H1 (cell line): Measurements from ENCODE around the gene CMTR1. TPM values are rescaled to one million over a fixed set of nuclear protein-coding genes. Genes with fewer than 3 reads are reported as not detected.

ENCODE experiments used
- CTCF ChIA-PET: fragments of 300-600 bp; sonication (Branson Sonifier 250); formaldehyde crosslinking; loops from one replicate; lab custom pipeline; 2021; ENCODE audit not compliant: partially characterized antibody; lab: Charles Lee
- POLR2A ChIA-PET: fragments of 300-600 bp; sonication (Branson Sonifier 250); formaldehyde crosslinking; loops from one replicate; lab custom pipeline; 2021; ENCODE audit warnings: inconsistent platforms; ENCODE audit not compliant: partially characterized antibody; lab: Charles Lee
- DNase-seq, 2 experiments: peaks; one replicate each; pipeline versions ENCODE4 v3.0.0 to v3.0.0-alpha.2; 2010 to 2022; ENCODE audit warnings: low spot score in 2 of 2, low read depth in 1 of 2, mixed read lengths in 1 of 2
- FAIRE-seq: peaks from 2 replicates; lab custom pipeline; 2011; peaks lifted over from hg19 to GRCh38; lab: Jason Lieb, UNC
- H2AFZ ChIP-seq: 2 replicates; pipeline ENCODE4 v1.8.1; 2012; ENCODE audit warnings: low read length, inconsistent platforms
- H2AK5ac ChIP-seq: 2 replicates; pipeline ENCODE4 v1.6.1; 2013; ENCODE audit warnings: low read depth, low read length
- H2BK120ac ChIP-seq: replicated peaks from 2 replicates; pipeline ENCODE3; 2013; ENCODE audit warnings: low read depth, low read length, inconsistent platforms
- H2BK12ac ChIP-seq: 2 replicates; pipeline ENCODE4 v1.6.1; 2013; ENCODE audit warnings: low read depth, low read length
- H2BK15ac ChIP-seq: 2 replicates; pipeline ENCODE4 v1.6.1; 2013; ENCODE audit warnings: low read length
- H2BK20ac ChIP-seq: 2 replicates; pipeline ENCODE4 v1.6.1; 2013; ENCODE audit warnings: low read length
- H2BK5ac ChIP-seq: 2 replicates; pipeline ENCODE4 v1.6.1; 2013; ENCODE audit warnings: low read depth, low read length
- H3K14ac ChIP-seq: 2 replicates; pipeline ENCODE4 v1.6.1; 2013; ENCODE audit warnings: inconsistent platforms; ENCODE audit not compliant: insufficient read length
- H3K18ac ChIP-seq: 2 replicates; pipeline ENCODE4 v1.6.1; 2013; ENCODE audit warnings: low read length; ENCODE audit errors: extremely low read depth
- H3K23ac ChIP-seq: 2 replicates; pipeline ENCODE4 v1.6.1; 2013; ENCODE audit warnings: inconsistent platforms; ENCODE audit not compliant: insufficient read length
- H3K23me2 ChIP-seq: 2 replicates; pipeline ENCODE4 v1.6.1; 2013; ENCODE audit warnings: low read depth, low read length
- H3K27ac ChIP-seq: 2 replicates; pipeline ENCODE4 v1.6.1; 2011; ENCODE audit warnings: low read depth, low read length, inconsistent platforms
- H3K27me3 ChIP-seq, 4 experiments: replicated peaks in 1 of 4; 1 replicate in 1 of 4; 2 replicates in 3 of 4; pipeline versions ENCODE4 v1.6.1 to v1.8.1; 2011 to 2013; ENCODE audit warnings: low read length in 3 of 4, mild to moderate bottlenecking in 3 of 4, inconsistent platforms in 2 of 4, mixed read lengths in 2 of 4, moderate library complexity in 1 of 4; ENCODE audit not compliant: control insufficient read depth in 3 of 4, insufficient read depth in 3 of 4; ENCODE audit errors: extremely low read depth in 1 of 4
- H3K36me3 ChIP-seq, 4 experiments: 2 replicates each; pipeline versions ENCODE4 v1.6.1 to v1.8.1; 2011 to 2013; ENCODE audit warnings: mild to moderate bottlenecking in 4 of 4, low read length in 3 of 4, moderate library complexity in 2 of 4, control low read depth in 1 of 4, inconsistent platforms in 1 of 4; ENCODE audit not compliant: insufficient read depth in 4 of 4, control insufficient read depth in 2 of 4
- H3K4ac ChIP-seq: replicated peaks from 2 replicates; pipeline ENCODE3; 2013; ENCODE audit warnings: low read length, low read depth, mixed read lengths, inconsistent platforms; ENCODE audit not compliant: insufficient read length
- H3K4me1 ChIP-seq, 4 experiments: replicated peaks in 1 of 4; 1 replicate in 1 of 4; 2 replicates in 3 of 4; pipeline versions ENCODE4 v1.6.1 to v1.8.1; 2011 to 2013; ENCODE audit warnings: low read length in 3 of 4, inconsistent platforms in 2 of 4, mixed read lengths in 1 of 4; ENCODE audit not compliant: insufficient read depth in 4 of 4, control insufficient read depth in 3 of 4
- H3K4me2 ChIP-seq, 2 experiments: 2 replicates each; pipeline versions ENCODE4 v1.6.1 to v1.8.1; 2011 to 2013; ENCODE audit warnings: low read depth in 2 of 2, low read length in 2 of 2, control low read depth in 1 of 2, inconsistent platforms in 1 of 2, mild to moderate bottlenecking in 1 of 2; ENCODE audit not compliant: insufficient read depth in 1 of 2
- H3K4me3 ChIP-seq, 4 experiments: fragments of 200-600, 300-600 bp in 1 of 4; sonication (generic), shearing (Covaris generic), sonication (Bioruptor Twin) in 1 of 4; 2 replicates each; pipeline versions ENCODE4 v1.5.1 to v1.8.1; 2011 to 2016; ENCODE audit warnings: low read length in 4 of 4, low read depth in 3 of 4, control low read depth in 2 of 4, inconsistent platforms in 2 of 4, mild to moderate bottlenecking in 2 of 4, mixed read lengths in 1 of 4, moderate library complexity in 1 of 4; ENCODE audit not compliant: insufficient read depth in 2 of 4; ENCODE audit errors: extremely low read depth in 1 of 4
- H3K56ac ChIP-seq: replicated peaks from 2 replicates; pipeline ENCODE3; 2013; ENCODE audit warnings: low read depth, mild to moderate bottlenecking, mixed read lengths, low read length, inconsistent platforms; ENCODE audit not compliant: insufficient read length
- H3K79me1 ChIP-seq: 2 replicates; pipeline ENCODE4 v1.6.1; 2013; ENCODE audit warnings: low read depth, low read length, control low read depth
- H3K79me2 ChIP-seq, 2 experiments: 2 replicates each; pipeline versions ENCODE4 v1.6.1 to v1.8.1; 2012 to 2013; ENCODE audit warnings: low read length in 2 of 2, mild to moderate bottlenecking in 2 of 2, inconsistent platforms in 1 of 2; ENCODE audit not compliant: insufficient read depth in 2 of 2, control insufficient read depth in 1 of 2
- H3K9ac ChIP-seq, 4 experiments: replicated peaks in 1 of 4; 1 replicate in 1 of 4; 2 replicates in 3 of 4; pipeline versions ENCODE4 v1.6.1 to v1.8.1; 2011 to 2013; ENCODE audit warnings: low read depth in 3 of 4, low read length in 3 of 4, control low read depth in 2 of 4, mild to moderate bottlenecking in 2 of 4, moderate library complexity in 2 of 4, inconsistent platforms in 1 of 4; ENCODE audit errors: extremely low read depth in 1 of 4
- H3K9me3 ChIP-seq, 2 experiments: 2 replicates each; pipeline versions ENCODE4 v1.6.1 to v1.8.1; 2012 to 2013; ENCODE audit warnings: mild to moderate bottlenecking in 2 of 2, moderate library complexity in 2 of 2, control low read depth in 1 of 2, inconsistent platforms in 1 of 2, low read depth in 1 of 2, low read length in 1 of 2, mixed read lengths in 1 of 2; ENCODE audit not compliant: insufficient read depth in 2 of 2
- H4K20me1 ChIP-seq, 2 experiments: replicated peaks in 1 of 2; 2 replicates each; pipeline versions ENCODE3 to v1.8.1; 2011 to 2013; ENCODE audit warnings: inconsistent platforms in 2 of 2, low read length in 2 of 2, mild to moderate bottlenecking in 1 of 2; ENCODE audit not compliant: insufficient read depth in 2 of 2, control insufficient read depth in 1 of 2
- H4K5ac ChIP-seq: 2 replicates; pipeline ENCODE4 v1.6.1; 2013; ENCODE audit warnings: low read length, low read depth, mixed read lengths, inconsistent platforms; ENCODE audit not compliant: insufficient read length
- H4K8ac ChIP-seq: 2 replicates; pipeline ENCODE4 v1.8.0; 2013; ENCODE audit warnings: mild to moderate bottlenecking, moderate library complexity, low read length, inconsistent platforms; ENCODE audit not compliant: insufficient read depth; ENCODE audit errors: extremely low read depth
- H4K91ac ChIP-seq: replicated peaks from 2 replicates; pipeline ENCODE3; 2013; ENCODE audit warnings: low read length, mixed read lengths, inconsistent platforms; ENCODE audit not compliant: insufficient read length
- NRF1 ChIP-seq: IDR thresholded peaks from 2 replicates; pipeline ENCODE4 v1.6.1; 2011; ENCODE audit warnings: mild to moderate bottlenecking, low read depth, low read length, improper control_type of control experiment
- WGBS, 2 experiments: shearing (Covaris generic) in 1 of 2; methylation state at CpG; one replicate each; pipeline versions ENCODE4 v1.1.6 to v1.1.7; 2013 to 2015; ENCODE audit warnings: low lambda C conversion rate in 2 of 2, mixed read lengths in 2 of 2, inconsistent platforms in 1 of 2, low coverage in 1 of 2, missing lambda C conversion rate in 1 of 2; ENCODE audit not compliant: insufficient replicate concordance in 2 of 2, insufficient coverage in 1 of 2, insufficient read length in 1 of 2; ENCODE audit errors: extremely low coverage in 1 of 2, missing lambda C conversion rate in 1 of 2; 5-methylcytosine and 5-hydroxymethylcytosine counted together
- polyA plus RNA-seq, 7 experiments: library from polyadenylated mRNA; depleted of rRNA in 3 of 7; stranded (reverse) in 5 of 7; unstranded in 2 of 7; fragments of >200 nt in 5 of 7; fragments of 200-250 nt in 2 of 7; gene quantifications; 1 replicate in 5 of 7; 2 replicates in 1 of 7; 4 replicates in 1 of 7; pipeline versions ENCODE4 v1.2.1 to v1.2.3, GENCODE V29; 2011 to 2013; ENCODE audit warnings: missing spikeins in 2 of 7, mixed read lengths in 2 of 7
- total RNA-seq: library from RNA; stranded (reverse); fragmentation: NEBNext Ultra II Directional; extraction: Animal tissue kit (Norgen Biotek cat#: 25700); gene quantifications from 2 replicates; pipeline ENCODE4 v1.2.1, GENCODE V29; 2021

The CMTR1 gene
- total and polyA plus RNA-seq, 2 of the 8 experiments (the other 6 are each of a cell fraction or from before 2014, with no cell fraction given), result 15.2 to 33.1 TPM

DNA sequence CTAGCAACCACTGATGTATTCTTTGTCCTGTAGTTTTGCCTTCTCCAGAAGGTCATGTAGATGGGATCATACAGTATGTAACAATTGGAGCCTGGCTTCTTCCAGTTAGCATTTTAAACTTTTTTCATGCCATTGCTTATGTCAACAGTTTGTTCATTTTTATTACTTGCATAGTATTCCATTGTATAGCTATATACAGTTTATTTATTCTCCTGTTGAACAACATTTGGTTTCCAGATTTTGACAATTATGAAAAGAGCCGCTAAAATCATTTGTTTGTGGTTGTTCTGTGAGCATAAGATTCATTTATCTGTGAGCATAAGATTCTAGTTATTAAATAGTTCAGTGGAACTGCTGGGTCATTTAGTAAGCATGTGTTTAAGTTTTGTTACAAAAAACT is 23.5 kb upstream of the CMTR1 start:
- no peak overlapping the region for H3K23ac ChIP-seq
- H2BK5ac ChIP-seq, result no peak overlapping the region
- no peak overlapping the region for H2BK12ac ChIP-seq
- H3K79me1 ChIP-seq, result no peaks in the 10 kb centered on the region
- H3K23me2 ChIP-seq, result no peaks in the 10 kb centered on the region
- H2BK15ac ChIP-seq, result no peak overlapping the region
- H4K5ac ChIP-seq, result no peak overlapping the region
- DNase-seq (no peak), FAIRE-seq (no peak)
- H3K27ac ChIP-seq, result no peak overlapping the region
- no peaks in the 10 kb centered on the region for H3K27me3 ChIP-seq
- no peak overlapping the region for H4K91ac ChIP-seq
- H3K4me3 ChIP-seq, result no peak overlapping the region
- H3K4me2 ChIP-seq, result no peak overlapping the region
- no peak overlapping the region for H2BK120ac ChIP-seq
- no peaks in the 10 kb centered on the region for H3K36me3 ChIP-seq
- H2AK5ac ChIP-seq, result no peak overlapping the region
- CTCF ChIA-PET, result no interaction called here
- no peaks in the 10 kb centered on the region for H3K79me2 ChIP-seq
- POLR2A ChIA-PET, result no interaction called here
- no peak overlapping the region for H3K56ac ChIP-seq
- H3K4ac ChIP-seq, result no peak overlapping the region
- H3K9me3 ChIP-seq, result no peaks in the 10 kb centered on the region
- no peak overlapping the region for H3K14ac ChIP-seq
- no peaks in the 10 kb centered on the region for H4K20me1 ChIP-seq
- no peaks in the 10 kb centered on the region for H3K4me1 ChIP-seq
- H4K8ac ChIP-seq, result no peak overlapping the region
- no peak for TF ChIP-seq NRF1
- 91% methylated on average over 1 of the region's 1 CpG; no CpG with 5 or more reads in 1 of the 2 experiments for WGBS, 2 experiments
- no peak overlapping the region for H2BK20ac ChIP-seq
- H3K9ac ChIP-seq, result no peak overlapping the region
- no peak overlapping the region for H3K18ac ChIP-seq
- no peak overlapping the region for H2AFZ ChIP-seq
